ENCODE results near the gene RIOK2.

DNA sequence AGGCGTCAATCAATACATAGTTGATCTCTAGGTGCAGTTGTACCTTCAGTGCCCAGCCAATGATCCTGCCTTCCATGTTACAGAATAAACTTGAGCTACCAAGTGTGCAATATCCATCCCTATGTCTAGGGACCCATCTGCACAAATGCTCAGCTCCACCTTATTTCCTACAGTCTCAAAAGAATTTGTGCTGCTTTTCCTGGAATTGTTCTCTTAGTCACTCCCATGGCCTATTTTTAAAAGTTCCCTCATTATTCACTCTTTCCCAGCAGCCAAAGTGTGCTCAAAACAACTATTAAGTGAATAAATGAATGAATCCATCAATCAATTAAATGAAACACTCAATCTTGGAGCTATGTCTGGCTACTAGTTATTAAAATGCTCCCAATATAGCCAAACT lies 55.3 kb downstream of the RIOK2 start:
- TF ChIP-seq, protein P1, sequence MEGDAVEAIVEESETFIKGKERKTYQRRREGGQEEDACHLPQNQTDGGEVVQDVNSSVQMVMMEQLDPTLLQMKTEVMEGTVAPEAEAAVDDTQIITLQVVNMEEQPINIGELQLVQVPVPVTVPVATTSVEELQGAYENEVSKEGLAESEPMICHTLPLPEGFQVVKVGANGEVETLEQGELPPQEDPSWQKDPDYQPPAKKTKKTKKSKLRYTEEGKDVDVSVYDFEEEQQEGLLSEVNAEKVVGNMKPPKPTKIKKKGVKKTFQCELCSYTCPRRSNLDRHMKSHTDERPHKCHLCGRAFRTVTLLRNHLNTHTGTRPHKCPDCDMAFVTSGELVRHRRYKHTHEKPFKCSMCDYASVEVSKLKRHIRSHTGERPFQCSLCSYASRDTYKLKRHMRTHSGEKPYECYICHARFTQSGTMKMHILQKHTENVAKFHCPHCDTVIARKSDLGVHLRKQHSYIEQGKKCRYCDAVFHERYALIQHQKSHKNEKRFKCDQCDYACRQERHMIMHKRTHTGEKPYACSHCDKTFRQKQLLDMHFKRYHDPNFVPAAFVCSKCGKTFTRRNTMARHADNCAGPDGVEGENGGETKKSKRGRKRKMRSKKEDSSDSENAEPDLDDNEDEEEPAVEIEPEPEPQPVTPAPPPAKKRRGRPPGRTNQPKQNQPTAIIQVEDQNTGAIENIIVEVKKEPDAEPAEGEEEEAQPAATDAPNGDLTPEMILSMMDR (IDR thresholded peaks at IDR 0.05) = no peak
- no peak for TF ChIP-seq POLR2A (IDR thresholded peaks at IDR 0.05)
